ENCODE measurements around the gene EYS. TPM values are rescaled to one million over a fixed set of nuclear protein-coding genes. Genes with fewer than 3 reads are reported as not detected.
"Not testable (repeated sequence)": the region's sequence is repeated elsewhere in the genome, so short reads cannot be mapped to it uniquely, and the experiment has no call there.

Gene EYS
- total RNA-seq, 1 experiment from 2014 or later = 0.98 TPM

DNA sequence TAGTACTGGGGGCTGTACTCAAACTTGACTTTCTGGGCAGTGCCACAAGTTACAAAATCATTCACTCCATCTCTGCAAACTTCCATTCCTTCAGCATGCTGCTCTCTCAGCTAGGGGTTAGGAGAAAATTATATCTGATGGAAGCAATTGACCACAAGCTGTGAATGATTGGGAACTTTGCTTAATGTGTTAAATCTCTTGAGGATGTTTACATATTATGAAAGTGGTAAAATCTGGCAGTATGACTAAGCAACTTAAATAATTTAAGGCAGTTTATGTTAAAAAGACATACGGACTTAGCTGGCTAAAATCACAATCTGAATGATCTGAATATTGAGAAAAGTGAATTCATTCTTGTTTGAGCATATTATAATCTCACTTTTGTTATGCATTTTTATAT is 1656.4 kb downstream of the EYS start:
- no peak for DNase-seq (ENCODE audit: low read depth)

DNA sequence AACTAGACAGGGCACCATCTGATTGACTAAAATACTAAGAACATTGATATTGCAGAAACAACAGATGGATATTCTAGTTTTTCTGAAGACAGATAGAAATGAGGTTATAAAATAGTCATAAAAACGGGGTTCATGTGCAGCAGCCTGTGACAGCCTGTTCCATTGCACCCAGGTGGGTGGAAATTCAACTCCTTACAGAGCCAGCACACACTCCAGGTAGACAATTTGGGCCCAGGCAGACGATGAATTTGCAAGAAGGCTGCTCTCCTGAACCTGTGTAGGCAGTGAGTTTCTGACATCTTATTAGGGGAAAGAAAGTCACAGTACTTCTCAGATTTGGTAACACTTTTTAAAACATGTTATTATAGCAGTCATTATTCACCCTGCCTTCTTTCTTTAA is 1657.3 kb downstream of the EYS start:
- no peak for DNase-seq (ENCODE audit: low read depth)

DNA sequence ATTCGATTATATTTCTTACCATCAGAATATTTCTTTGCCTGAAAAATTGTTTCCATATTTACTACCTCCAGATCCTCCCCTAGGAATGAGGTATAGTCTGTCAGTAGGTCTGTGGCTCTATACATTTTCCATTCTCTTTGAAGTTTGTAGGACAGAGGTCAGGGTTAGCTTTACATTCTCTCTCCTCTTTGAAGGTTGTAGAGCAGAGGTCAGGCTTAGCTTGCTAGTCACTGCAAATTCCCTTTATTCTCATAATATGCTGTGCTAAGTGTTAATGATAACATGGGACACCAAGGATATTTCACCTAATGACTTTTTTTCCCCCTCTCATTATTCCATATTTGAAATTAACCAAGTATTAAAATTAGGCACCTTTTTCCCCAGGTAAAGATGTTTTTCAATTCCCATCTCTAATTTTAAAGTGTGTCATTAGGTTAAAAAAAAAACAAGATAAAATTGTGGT is 1660.2 kb downstream of the EYS start:
- no peak for DNase-seq (ENCODE audit: low read depth)

DNA sequence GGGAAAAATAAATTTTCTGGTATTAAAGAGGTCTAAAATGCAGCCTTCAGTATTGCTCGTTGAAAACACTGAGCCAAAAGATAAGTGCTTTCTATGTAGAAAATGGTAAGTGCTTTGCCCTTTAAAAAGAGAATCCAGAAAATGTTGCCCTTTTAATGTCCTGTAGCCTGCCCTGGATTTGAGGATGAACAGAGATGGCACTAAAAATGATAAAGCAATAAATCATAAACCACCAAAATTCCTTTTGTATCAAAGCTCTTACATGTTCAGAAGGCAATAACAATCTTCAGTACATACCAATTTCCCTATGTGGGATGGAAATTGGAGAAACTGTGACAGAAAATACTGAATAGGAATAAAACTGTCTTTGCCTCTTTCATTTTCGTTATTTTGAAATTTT is 1665.7 kb downstream of the EYS start:
- DNase-seq (ENCODE audit: low read depth) = no peak

DNA sequence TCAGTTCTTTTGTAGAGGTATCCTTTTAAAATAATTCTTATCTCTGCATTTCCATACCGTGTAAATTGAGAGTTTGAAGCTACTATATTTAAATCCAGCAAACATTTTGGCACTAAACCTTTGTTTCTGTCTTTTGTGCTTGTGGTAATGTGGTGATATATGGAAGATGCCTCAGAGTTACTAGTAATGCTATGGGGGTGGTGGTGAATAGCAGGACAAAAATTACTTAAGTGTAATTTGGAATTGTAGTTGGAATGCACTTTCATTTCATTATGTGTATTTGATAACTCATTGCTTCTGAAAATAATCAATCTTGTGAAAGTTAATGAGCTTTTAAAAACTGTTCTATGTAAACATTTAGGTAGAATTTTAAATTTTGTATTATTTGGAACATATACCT is 1666.9 kb downstream of the EYS start:
- no peak for DNase-seq (ENCODE audit: low read depth)

DNA sequence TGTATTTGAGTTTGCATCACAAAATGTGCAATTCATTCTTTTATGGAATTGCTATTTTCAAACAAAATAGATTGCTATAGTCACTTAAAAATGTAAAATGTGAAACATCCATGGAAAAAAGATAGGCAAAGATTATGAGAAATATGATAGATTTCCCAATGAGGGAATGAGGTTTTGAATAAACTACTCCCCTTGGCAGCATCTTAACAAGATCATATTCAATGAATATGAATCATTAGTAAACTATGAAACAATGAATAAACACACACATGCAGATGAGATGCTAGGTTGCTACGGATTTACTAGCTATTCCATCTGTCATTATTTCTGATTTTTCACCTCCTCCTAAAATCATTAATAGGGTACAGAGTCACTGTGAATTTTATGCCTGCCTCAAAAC is 1669.6 kb downstream of the EYS start:
- DNase-seq (ENCODE audit: low read depth) = no peak

DNA sequence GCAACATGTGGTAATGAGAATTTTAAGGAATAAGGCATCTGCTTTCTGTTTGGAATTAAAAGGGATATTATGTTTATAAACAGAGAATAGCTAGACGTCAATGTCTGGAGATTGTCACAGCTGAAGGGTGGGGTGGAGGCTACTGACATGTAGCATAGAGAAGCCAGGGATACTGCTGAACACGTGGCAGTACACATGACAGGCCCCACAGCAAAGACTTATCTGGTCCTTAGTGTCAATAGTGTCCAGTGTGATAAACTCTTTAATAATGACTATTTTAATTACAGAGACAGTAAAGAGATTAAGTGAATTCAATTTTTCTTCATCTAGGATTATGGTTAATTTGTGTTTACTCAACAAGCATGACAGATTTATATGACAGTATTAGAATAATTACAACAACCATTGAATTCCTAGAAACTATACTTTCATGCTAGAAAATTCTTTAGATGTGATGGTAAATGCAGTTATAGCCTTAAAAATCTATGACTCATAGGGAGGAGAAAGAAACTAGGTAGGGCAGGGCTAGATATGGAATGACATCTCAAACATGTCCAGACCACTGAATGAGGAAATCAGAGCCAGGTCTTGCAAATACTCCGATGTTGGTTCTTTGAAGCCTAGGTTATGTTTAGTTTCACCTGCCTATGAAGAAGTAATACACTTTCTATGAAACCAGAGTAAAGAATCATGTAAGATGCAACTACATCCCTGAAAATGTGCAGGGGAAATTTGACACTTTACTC is 1671.9 kb downstream of the EYS start:
- DNase-seq (ENCODE audit: low read depth) = no peak

DNA sequence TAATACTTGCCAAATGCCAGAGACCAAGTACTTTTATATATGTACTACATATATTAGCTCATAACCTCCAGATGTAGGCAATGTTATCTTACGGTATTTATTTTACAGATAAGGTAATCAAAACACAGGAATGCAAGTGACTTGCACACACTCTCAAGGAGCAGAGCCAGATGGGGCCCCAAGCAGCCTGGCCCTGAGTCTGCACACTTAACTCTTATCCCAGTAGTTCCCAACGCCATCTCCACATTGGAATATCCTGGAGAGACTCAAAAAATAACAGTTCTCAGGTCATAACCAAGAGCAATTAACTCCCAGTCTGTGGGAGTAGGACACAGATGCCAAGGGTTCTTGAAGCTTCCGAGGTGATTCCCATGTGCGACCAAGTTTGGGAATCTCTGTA is 1672.7 kb downstream of the EYS start:
- DNase-seq (ENCODE audit: low read depth) = no peak

DNA sequence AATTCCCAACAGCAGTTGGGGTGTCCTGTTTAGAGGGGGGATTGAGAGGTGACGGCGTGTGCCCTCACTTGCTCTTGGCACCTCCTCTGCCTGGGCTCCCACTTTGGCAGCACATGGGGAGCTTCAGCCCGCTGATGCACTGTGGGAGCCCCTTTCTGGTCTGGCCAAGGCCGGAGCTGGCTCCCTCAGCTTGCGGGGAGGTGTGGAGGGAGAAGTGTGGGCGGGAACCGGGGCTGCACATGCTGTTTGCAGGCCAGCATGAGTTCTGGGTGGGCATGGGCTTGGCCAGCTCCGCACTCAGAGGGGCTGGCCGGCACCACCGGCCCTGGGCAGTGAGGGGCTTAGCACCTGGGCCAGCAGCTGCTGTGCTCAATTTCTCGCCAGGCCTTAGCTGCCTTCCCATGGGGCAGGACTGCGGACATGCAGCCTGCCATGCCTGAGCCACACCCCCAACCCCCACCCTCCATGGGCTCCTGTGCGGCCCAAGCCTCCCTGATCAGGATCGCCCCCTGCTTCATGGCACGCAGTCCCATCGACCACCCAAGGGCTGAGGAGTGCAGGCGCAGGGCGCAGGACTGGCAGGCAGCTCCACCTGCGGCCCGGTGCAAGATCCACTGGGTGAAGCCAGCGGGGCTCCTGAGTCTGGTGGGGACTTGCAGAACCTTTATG is 1675.9 kb downstream of the EYS start:
- DNase-seq (ENCODE audit: low read depth) = not testable (repeated sequence)

DNA sequence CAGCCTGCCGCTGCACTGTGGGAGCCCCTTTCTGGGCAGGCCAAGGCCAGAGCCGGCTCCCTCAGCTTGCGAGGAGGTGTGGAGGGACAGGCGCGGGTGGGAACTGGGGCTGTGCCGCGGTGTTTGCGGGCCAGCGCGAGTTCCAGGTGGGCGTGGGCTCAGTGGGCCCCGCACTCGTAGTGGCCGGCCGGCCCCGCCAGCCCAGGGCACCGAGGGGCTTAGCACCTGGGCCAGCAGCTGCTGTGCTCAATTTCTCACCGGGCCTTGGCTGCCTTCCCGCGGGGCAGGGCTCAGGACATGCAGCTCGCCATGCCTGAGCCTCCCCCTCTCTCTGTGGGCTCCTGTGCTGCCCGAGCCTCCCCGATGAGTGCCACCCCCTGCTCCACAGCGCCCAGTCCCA is 1683.3 kb downstream of the EYS start:
- DNase-seq (ENCODE audit: low read depth) = no peak

DNA sequence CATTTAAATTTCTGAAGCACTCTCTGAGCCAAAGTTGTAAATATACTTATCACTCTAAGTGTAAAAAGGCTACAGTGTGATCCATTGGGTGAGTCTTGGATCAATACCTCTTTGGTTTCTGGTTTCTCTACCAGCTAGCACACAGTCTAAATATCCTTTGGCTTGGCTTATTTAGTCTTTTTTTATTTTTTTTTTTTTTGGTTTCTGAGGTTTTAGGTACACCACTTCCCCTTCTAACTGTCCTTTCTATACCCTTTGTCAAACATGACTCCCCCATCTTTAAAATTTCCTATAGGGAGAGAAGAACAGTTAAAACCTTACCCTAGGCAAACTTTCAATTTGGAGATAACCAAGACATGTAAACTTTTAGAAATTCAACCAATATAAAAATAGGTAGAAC is 1692.4 kb downstream of the EYS start:
- DNase-seq (ENCODE audit: low read depth) = no peak

DNA sequence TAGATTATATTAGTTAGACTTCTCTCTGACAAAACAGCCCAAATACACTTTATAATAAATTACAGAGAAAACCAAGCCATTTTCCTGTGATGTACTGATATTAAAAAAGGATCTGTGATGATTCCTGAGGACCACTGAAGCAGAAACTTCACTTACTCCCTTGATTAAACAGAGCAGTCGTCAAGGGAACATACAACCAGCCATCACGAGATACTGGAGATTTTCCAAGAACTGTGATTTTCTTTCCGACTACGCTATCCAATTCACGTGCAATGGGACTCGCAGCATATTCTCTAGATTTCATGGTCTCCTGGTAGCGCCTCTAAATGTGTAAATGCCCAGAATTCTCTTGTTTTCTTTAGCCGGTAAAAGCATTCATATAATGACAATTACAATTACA is 1694.0 kb downstream of the EYS start:
- no peak for DNase-seq (ENCODE audit: low read depth)

DNA sequence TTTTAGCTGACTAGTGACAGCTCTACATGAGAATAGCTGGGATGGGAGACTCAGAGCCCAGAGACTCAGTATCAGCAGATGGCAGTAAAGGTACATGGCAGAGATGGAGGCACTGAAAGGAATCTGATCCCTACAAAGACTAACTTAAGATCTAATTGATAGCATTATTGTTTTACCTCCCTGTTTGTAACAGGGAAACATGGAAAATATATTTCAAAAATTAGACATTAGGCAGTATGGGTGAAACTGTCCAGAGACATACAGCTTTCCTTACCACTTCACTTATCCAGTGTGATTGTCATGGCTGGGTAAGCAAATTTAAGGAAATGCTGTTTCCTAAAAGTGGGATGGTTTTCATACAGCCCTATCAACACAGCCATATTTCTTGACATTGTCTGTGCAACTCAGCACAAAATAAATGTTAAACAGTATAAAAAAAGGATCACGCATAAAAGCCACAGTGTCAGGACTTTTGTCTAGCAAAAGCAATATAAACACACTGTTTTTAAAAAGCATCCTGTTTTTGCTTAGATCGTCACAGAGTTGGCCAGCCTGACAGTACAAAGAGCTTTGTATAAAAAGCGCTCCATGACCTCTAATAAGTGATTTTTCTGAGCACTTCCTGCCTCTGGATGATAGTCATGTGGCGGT is 1694.5 kb downstream of the EYS start:
- DNase-seq (ENCODE audit: low read depth) = peak; percentile 3

DNA sequence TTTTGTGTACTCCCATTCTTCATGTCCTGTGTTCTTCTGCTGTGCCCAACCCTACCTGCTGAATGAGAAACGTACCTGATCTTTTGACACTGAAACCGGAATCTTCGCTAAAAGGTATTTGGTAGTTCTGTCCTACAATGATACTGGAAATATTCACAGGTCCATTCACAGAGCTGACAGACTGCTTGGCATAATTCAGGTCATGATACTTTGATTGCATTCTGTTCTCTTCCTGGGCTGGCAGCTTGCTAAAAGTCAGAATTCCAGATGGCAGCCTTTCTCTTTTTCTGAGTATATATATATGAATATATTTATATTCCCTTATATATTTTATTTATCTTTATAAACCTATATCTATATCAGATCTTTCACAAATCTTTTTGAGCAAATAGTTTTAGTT is 1696.4 kb downstream of the EYS start:
- DNase-seq (ENCODE audit: low read depth) = no peak

DNA sequence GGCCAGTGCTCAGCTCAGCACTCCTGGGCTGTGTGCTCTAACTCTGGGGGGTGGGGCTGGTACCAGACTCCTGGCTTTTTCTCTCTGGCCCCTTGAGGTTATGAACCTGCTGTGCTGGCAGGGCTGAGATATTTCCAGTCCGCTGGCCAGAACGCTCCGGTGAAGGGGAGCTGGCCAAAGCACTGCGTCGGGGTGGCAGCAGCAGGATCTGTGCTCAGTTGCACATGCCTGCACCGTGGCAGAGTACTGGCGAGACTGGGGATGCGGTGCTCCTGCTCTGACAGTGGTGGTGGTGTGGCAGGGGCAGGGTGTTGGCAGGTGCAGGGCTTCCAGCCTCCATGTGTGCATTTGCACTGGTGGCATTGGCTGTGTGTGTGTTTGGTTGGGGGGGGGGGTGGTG is 1697.0 kb downstream of the EYS start:
- no peak for DNase-seq (ENCODE audit: low read depth)

DNA sequence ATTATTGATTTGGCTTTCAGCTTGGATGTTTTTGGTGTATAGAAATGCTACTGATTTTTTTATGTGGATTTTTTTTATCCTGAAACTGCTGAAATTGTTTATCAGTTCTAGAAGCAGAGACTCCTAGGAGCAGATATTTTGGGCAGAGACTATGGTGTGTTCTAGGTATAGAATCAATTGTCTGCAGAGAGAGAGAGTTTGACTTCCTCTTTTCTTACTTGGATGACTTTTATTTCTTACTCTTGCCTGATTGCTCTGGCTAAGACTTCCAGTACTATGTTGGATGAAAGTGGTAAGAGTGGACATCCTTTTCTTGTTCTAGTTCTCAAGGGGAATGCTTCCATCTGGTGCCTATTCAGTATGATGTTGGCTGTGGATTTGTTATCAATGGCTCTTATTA is 1700.8 kb downstream of the EYS start:
- no peak for DNase-seq (ENCODE audit: low read depth)

DNA sequence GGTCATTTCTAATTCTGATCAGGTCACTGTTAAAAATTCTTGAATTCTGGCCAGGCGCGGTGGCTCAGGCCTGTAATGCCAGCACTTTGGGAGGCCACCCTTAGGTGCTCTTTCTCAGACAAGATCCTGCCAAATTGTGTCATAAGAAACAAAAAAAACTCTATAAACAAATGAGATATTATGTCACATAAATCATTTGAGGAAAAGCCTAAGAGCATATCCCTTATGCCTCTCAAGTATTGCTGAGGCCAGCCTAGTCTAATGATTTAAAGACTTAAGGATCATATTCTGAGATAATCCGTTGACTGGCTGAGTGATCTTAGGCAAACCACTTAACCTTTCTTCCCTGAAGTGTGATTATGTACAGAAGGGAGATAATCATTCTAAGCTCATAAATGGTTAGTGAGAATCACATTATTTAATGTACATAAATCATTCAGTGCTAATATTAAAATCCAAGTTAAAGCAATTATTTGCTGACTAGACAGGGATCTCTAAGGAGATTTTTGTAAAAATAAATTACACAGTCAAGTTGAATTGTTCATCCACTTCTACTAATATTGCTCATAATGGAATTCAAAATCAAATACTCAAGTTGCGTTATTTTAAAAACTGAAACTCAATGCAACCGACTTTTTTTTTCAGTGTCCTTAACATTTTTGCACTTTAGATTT is 1706.1 kb downstream of the EYS start:
- DNase-seq (ENCODE audit: low read depth) = no peak

DNA sequence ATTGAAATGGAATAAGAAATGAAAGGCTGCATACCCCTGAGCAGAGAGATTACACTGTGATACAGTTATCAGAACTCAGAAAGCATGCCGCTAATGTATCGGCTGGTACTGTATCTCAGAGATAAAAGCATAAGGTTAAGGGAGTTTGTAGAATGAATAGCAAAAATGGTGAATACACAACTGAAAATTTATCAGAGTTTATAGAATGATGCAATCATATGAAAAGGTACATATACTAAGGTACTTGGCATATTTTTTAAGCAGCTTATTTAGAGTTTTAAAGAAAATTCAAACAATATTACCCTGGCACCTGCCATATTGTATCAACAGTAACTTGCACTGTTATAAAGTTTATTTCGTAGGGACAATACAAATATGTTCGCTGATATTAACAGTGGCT is 1707.4 kb downstream of the EYS start:
- DNase-seq (ENCODE audit: low read depth) = no peak

DNA sequence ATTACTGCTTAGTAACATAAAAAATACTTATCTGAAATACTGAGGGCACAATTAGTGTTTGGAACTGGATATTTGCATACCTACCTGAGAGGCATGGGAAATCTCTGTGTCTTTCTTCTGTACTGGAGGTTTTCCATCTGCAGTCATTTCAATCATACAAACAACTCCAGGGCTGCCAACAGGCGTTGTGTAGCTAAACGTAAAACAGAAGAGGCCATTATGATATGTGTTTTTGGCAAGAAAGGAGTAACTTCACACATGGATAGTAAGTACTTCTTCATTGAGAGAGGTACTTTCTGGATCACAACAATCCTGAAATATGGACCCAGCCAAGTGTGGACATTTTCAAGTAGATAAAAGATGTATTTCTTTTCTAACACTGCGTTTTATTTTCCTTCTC is 1708.0 kb downstream of the EYS start:
- no peak for DNase-seq (ENCODE audit: low read depth)

DNA sequence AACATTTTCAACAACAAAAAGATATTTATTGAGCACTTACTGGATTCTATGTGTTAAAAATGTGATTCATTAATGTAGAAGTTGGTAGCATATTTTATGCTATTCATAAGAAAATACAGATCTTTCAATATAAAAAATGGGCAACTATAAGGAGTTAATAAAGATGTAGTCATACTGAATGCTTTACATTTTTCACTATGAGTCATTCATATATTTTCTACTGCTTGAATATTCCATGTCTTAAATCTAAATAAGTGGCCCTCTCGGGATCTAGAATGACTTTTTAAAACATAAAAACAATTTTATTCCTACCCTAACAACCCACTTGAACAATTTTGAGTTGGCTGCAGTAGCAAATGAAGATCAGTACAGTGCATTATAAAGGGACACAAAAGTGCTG is 1709.3 kb downstream of the EYS start:
- DNase-seq (ENCODE audit: low read depth) = no peak

DNA sequence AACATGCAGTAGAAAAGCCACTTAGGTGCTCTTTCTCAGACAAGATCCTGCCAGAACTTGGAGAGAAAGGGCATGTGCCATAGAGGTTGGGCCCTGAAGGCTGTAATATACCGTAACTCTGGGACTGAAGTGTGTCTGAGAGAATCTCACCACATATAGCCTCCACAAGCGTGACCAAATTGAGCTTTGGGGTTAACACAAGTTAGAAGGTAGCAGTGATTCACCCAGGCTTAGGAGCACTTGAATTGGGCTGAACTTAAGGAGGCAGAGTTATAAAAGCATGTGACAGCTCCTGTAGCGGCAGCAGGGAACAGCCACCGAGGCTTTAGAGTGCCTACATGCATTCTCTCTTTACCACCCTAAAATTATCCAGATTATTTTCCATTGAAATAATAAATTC is 1709.8 kb downstream of the EYS start:
- no peak for DNase-seq (ENCODE audit: low read depth)

DNA sequence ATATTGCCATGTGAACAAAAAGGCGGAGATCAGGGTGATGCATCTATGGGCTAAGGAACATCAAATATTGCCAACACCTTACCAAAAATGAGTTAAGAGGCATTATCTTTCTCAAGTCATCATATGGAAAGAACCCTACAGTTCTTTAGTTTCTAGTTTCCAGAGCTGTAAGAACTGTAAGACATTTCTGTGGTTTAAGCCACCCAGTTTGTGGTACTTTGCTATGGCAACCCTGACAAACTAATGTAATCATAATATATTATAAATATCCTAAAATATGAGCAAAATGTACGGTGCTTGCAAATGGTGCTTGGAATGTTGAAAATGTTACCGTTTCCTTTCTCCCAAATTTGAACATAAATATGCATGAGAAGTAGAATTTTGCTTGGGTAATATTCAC is 1721.8 kb downstream of the EYS start:
- no peak for DNase-seq (ENCODE audit: low read depth)
